HAP-1 (cell line): ENCODE measurements around the gene HOXB6.

Source experiments
- DNase-seq, 2 experiments: peaks; one replicate each; pipeline ENCODE4 v3.0.0-alpha.2; 2016 to 2020; ENCODE audit warnings: low spot score in 2 of 2
- H3K27me3 ChIP-seq: fragments of 250-450 bp; sonication (Bioruptor Pico); 2 replicates; pipeline ENCODE4 v1.5.1; 2020; ENCODE audit warnings: low read depth, mild to moderate bottlenecking, moderate library complexity
- H3K36me3 ChIP-seq: fragments of 250-450 bp; sonication (Bioruptor Pico); replicated peaks from 2 replicates; pipeline ENCODE4 v1.5.1; 2020; ENCODE audit warnings: mild to moderate bottlenecking
- H3K4me1 ChIP-seq: fragments of 250-450 bp; sonication (Bioruptor Pico); 2 replicates; pipeline ENCODE4 v1.5.1; 2020; ENCODE audit warnings: mild to moderate bottlenecking
- H3K4me3 ChIP-seq: fragments of 250-450 bp; sonication (Bioruptor Pico); 2 replicates; pipeline ENCODE4 v1.5.1; 2020; ENCODE audit warnings: mild to moderate bottlenecking, moderate library complexity
- H3K9me3 ChIP-seq: fragments of 250-450 bp; sonication (Bioruptor Pico); 2 replicates; pipeline ENCODE4 v1.5.1; 2020; ENCODE audit warnings: mild to moderate bottlenecking, moderate library complexity
- in situ Hi-C: fragments of 300-500 bp; cut with MboI; formaldehyde crosslinking; loops from 3 replicates; pipeline ENCODE4 v1.14.3; 2020; ENCODE audit warnings: low sequenced_read_pairs, inconsistent platforms, mixed read lengths

The HOXB6 gene

GRCh38 chr17:48612854-48613691 is 8.3 kb upstream of the HOXB6 start:
- H3K4me3 ChIP-seq = peak overlapping the region; percentile 27
- peak; percentile 47 to 70 for DNase-seq
- no peaks in the 10 kb centered on the region for H3K36me3 ChIP-seq
- H3K27me3 ChIP-seq = peaks cover 44% of the 10 kb centered on the region
- H3K4me1 ChIP-seq = peaks cover 2% of the 10 kb centered on the region; the same call in 1 of the 2 replicates
- in situ Hi-C loops = no loop called here
- no peaks in the 10 kb centered on the region for H3K9me3 ChIP-seq

- Histone ChIP-seq H3K36me3 (no peaks in the 10 kb centered on the region), H3K4me3 (peak overlapping the region; percentile 27), H3K4me1 (peaks cover 2% of the 10 kb centered on the region; the same call in 1 of the 2 replicates), H3K9me3 (no peaks in the 10 kb centered on the region), H3K27me3 (peaks cover 38% of the 10 kb centered on the region)
- in situ Hi-C loops = no loop called here
- peak; percentile 53 to 58 for DNase-seq
These were observed 7.7 kb upstream of the HOXB6 start for GRCh38 chr17:48612456-48612853.

- DNase-seq = peak in 1 of 2 experiments; percentile 71
- in situ Hi-C loops = no loop called here
- Histone ChIP-seq H3K9me3 (no peaks in the 10 kb centered on the region), H3K4me3 (no peak overlapping the region), H3K36me3 (no peaks in the 10 kb centered on the region), H3K4me1 (peaks cover 2% of the 10 kb centered on the region; the same call in 1 of the 2 replicates), H3K27me3 (peaks cover 32% of the 10 kb centered on the region)
These were observed 7.1 kb upstream of the HOXB6 start for GRCh38 chr17:48611681-48612455.

- no peak overlapping the region for H3K4me3 ChIP-seq
- H3K27me3 ChIP-seq = peaks cover 25% of the 10 kb centered on the region
- no peaks in the 10 kb centered on the region for H3K9me3 ChIP-seq
- in situ Hi-C loops = no loop called here
- DNase-seq = no peak
- H3K4me1 ChIP-seq = peaks cover 2% of the 10 kb centered on the region; the same call in 1 of the 2 replicates
- no peaks in the 10 kb centered on the region for H3K36me3 ChIP-seq
These were observed 6.4 kb upstream of the HOXB6 start for GRCh38 chr17:48611213-48611612.

- Histone ChIP-seq H3K4me3 (no peak within 1 kb of the TSS), H3K36me3 (no peaks in the 10 kb centered on the region), H3K27me3 (peaks cover 19% of the 10 kb centered on the region), H3K9me3 (no peaks in the 10 kb centered on the region), H3K4me1 (peaks cover 2% of the 10 kb centered on the region; the same call in 1 of the 2 replicates)
- no peak for DNase-seq
- in situ Hi-C loops = no loop called here
These were observed 5.8 kb upstream of the HOXB6 start, which contains the start of gene HOXB7 for GRCh38 chr17:48610282-48611211. Gene HOXB7, minus strand, starts transcription at chr17:48611017. Its CDS starts 99 bp downstream, at chr17:48610918.

- in situ Hi-C loops = no loop called here
- peaks cover 2% of the 10 kb centered on the region; the same call in 1 of the 2 replicates for H3K4me1 ChIP-seq
- no peaks in the 10 kb centered on the region for H3K36me3 ChIP-seq
- H3K4me3 ChIP-seq = no peak overlapping the region
- peaks cover 16% of the 10 kb centered on the region for H3K27me3 ChIP-seq
- no peak for DNase-seq
- no peaks in the 10 kb centered on the region for H3K9me3 ChIP-seq
These were observed 5.0 kb upstream of the HOXB6 start for GRCh38 chr17:48609759-48610281.

- H3K4me3 ChIP-seq = no peak overlapping the region
- DNase-seq = no peak
- in situ Hi-C loops = no loop called here
- no peaks in the 10 kb centered on the region for H3K9me3 ChIP-seq
- peaks cover 2% of the 10 kb centered on the region; the same call in 1 of the 2 replicates for H3K4me1 ChIP-seq
- H3K36me3 ChIP-seq = no peaks in the 10 kb centered on the region
- peaks cover 16% of the 10 kb centered on the region for H3K27me3 ChIP-seq
These were observed 4.2 kb upstream of the HOXB6 start for GRCh38 chr17:48609033-48609432.

GRCh38 chr17:48608494-48608834 is 3.7 kb upstream of the HOXB6 start:
- peaks cover 14% of the 10 kb centered on the region for H3K27me3 ChIP-seq

GRCh38 chr17:48606892-48607614 is 2.3 kb upstream of the HOXB6 start:
- DNase-seq = no peak
- Histone ChIP-seq H3K4me1 (peaks cover 2% of the 10 kb centered on the region; the same call in 1 of the 2 replicates), H3K27me3 (peaks cover 19% of the 10 kb centered on the region), H3K9me3 (no peaks in the 10 kb centered on the region), H3K36me3 (no peaks in the 10 kb centered on the region), H3K4me3 (no peak overlapping the region)
- in situ Hi-C loops = no loop called here

More at GRCh38 chr17:48608494-48608834, 3.7 kb upstream of the HOXB6 start:
- no peak for DNase-seq
- peaks cover 2% of the 10 kb centered on the region; the same call in 1 of the 2 replicates for H3K4me1 ChIP-seq
- in situ Hi-C loops = no loop called here
- H3K4me3 ChIP-seq = no peak overlapping the region
- H3K36me3 ChIP-seq = no peaks in the 10 kb centered on the region
- no peaks in the 10 kb centered on the region for H3K9me3 ChIP-seq

GRCh38 chr17:48605991-48606891 is 1.5 kb upstream of the HOXB6 start:
- Histone ChIP-seq H3K27me3 (peaks cover 27% of the 10 kb centered on the region), H3K9me3 (no peaks in the 10 kb centered on the region), H3K36me3 (no peaks in the 10 kb centered on the region), H3K4me3 (no peak overlapping the region), H3K4me1 (no peaks in the 10 kb centered on the region; the same call in 1 of the 2 replicates)
- in situ Hi-C loops = no loop called here
- DNase-seq = no peak

- DNase-seq = no peak
- in situ Hi-C loops = no loop called here
- Histone ChIP-seq H3K27me3 (peaks cover 29% of the 10 kb centered on the region), H3K36me3 (no peaks in the 10 kb centered on the region), H3K4me1 (no peaks in the 10 kb centered on the region; the same call in 1 of the 2 replicates), H3K9me3 (no peaks in the 10 kb centered on the region), H3K4me3 (no peak overlapping the region)
These were observed 678 bp upstream of the HOXB6 start for GRCh38 chr17:48605409-48605919.
